ENCODE data around the gene RGPD4.
"Not testable (repeated sequence)": the region's sequence is repeated elsewhere in the genome, so short reads cannot be mapped to it uniquely, and the experiment has no call there.

RGPD4 gene

GRCh38 chr2:107826749-107827148 lies at the start of gene RGPD4:
RGPD4 (plus strand) TSS chr2:107826892; CDS start chr2:107827014, 122 bp downstream.
- not testable (repeated sequence) for DNase-seq (ENCODE audit: low spot score)

DNA sequence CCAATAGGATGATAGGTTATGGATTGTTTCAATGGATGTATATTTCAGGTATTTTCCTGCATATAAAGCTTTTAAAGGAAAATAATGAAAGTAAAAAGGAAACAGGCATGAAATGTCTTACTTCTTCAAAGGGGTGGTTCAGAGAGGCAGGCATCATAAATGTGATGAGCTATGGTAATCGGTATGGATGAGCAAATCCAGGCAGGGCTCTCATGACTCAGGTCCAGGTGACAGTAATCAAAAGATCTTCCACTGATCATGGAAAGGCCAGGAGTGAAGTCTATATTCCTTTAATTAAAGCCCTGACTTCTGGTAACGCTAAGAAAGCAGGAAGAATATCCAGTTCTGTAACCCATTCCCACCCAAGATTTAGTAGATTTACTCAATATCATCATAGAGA lies 48.7 kb upstream of the RGPD4 start:
- no peak for DNase-seq (ENCODE audit: low spot score)

DNA sequence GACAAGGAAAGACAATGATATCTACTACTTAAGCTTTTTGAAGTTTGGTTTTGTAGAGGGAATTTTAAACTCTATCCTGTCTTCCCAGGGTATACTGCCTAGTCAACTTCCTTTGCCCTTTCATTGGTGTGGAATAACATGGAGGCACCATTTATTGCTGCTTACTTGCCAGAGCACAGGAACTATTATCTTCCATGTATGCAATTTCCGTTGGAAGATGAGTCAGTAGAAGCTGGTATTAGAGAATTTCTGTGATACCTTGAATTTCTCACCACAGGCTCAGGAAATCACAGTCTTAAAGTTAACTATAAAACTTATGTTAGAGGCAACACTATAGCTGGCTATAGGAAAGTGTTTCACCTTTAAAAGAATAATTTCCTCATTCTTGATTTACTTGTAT lies 40.9 kb upstream of the RGPD4 start:
- no peak for DNase-seq (ENCODE audit: low spot score)

DNA sequence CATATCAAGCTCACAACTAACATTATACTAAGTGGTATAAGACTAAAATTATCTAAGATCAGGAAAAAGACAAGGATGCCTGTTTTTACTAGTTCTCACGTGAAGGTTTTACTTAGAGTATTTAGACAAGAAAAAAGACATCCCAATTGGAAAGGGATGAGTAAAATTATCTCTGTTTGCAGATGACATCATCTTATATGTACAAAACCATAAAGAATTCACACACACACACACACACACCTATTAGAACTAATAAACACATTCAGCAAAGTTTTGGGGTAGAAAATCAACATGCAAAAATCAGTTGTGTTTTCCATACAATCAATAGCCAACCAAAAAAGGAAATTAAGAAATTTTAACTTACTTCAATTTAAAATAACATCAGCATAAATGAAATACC lies 35.9 kb upstream of the RGPD4 start:
- no peak for DNase-seq (ENCODE audit: low spot score)

GRCh38 chr2:107801498-107801897 lies 25.2 kb upstream of the RGPD4 start:
- DNase-seq (ENCODE audit: low spot score) = no peak

DNA sequence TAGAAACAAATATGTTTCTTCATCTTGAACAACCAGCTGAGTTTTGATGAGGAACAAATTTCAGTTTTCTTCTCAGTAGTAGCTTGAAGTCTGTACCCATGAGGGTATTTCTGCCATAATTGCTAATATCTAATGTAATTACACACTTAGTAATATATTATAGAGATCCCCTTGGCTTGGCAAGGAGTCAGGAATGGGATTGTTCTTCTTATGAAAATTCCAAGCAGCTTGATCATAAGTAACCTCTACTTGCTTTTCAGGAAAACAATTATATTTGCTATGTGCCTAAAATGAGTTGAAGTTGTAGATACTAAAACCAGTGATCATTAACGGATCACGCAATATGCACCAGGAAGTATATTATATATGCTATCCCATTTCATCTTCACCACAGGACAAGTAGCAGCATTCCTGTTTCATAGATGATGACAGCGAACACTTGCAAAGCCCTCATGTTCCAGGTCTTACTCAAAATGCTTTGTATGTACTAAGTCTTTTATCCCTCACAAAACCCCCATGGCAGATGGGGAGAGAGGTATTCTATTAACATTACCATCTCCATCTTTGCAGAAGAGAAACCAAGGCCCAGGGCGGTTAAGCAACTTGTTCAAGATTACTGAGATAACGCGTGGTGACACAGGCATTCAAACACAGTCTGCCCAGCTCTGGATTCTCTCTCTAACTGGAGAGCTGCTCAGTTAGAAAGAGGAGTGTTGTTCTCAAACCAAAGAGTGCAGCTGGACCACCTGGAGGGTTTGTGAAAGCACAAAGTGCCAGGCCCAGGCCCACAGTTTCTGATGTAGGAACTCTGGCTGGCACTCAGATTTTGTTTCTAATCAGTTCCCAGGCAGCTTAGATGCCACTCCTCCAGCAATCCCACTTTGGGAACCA lies 21.8 kb upstream of the RGPD4 start:
- no peak for DNase-seq (ENCODE audit: low spot score)

DNA sequence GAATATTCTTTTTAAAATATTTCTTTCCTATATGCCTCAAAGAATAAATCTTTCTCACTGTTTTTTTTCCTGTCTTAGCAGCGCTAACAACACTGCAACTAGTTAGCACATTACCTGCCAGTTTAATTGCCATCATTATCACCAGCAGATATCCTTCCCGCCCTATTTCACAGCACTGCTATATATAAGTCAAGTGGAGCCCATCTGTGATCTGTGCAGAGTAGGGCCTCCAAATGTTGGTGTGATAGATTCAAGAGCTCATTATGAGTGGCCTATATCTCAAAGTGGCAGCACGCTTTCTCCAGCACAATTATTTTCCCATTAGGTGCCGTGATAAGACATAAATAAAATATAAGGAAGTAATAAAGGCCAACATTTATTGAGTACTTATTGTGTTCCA lies 19.8 kb upstream of the RGPD4 start:
- no peak for DNase-seq (ENCODE audit: low spot score)

DNA sequence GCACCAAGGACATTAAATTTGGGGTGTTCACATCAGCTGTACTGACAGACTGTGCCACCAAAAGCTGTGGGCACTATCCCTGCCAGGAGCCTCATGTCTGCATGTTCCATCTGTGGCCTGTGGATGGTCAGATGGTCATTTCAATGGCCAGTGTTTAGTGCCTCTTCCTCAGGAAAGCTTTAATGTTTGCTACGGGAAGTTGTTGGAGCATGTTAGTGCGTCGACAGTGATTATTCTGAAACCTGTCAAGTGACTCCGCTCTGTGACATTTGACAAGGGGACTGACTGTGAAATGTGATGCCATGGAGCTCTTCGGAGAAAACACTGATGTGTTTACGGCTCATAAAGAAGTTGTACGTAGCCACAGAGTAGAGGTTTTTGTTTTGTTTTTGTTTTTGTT lies 18.7 kb upstream of the RGPD4 start:
- DNase-seq (ENCODE audit: low spot score) = no peak

DNA sequence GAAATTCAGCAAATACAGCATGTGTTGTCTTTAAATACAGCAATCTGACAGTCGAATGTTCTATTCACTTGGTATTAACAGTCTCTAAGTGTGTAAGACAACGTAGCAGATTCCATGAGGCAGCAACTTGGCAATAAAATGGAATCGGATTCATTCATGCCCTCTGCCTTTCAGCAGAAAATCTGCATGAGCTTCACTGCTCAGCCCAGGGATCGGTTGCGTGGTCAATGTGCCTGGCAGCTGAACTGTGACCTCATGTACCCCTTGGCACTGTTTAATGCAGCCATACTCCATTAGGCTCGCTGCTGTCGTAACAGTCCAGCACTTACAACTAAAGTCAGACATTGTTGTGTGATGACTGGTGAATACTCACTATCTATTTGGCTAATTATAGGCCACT lies 17.7 kb upstream of the RGPD4 start:
- no peak for DNase-seq (ENCODE audit: low spot score)

- DNase-seq (ENCODE audit: low spot score) = no peak
Measured at GRCh38 chr2:107809835-107810234, 16.9 kb upstream of the RGPD4 start.

DNA sequence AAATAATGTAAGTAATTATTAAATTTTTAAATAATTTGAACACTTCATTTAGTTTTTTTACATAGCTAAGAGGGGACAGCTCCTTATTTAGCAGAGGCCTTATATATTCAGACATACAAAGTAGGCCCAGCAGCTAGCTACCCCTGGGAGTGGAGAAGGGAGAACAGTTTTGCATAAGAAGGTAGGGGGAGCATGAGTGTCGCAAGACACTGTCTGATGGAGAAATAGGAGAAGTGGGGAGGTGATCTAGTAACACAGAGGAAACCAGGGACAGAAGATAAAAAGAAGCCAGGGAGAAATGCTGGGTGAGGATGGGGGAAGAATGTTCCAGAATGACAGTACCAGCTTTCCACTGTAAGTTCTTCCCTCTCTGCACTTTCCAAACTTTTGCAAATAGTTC lies 16.0 kb upstream of the RGPD4 start:
- no peak for DNase-seq (ENCODE audit: low spot score)

- DNase-seq (ENCODE audit: low spot score) = no peak
Measured at GRCh38 chr2:107811411-107811810, 15.3 kb upstream of the RGPD4 start.

GRCh38 chr2:107812006-107812405 lies 14.7 kb upstream of the RGPD4 start:
- DNase-seq (ENCODE audit: low spot score) = no peak

DNA sequence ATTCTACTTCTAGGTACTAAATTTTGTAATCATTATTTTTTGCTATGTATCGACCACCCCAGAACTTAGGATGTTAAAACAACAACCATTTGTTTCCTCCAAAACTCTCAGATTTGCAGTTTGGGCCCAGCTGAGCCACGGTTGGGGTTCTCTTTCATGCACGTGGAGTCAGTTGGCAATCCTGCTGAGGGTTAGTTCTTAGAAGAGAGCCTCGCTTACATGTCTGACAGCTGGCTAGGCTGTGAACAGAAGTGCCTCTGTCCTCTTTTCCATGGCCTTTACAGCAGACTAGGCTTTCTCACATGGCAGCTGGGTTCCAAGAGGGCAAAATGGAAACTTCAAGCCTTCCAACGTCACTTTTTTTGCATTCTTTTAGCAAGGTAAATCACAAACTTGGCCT lies 9.3 kb upstream of the RGPD4 start:
- DNase-seq (ENCODE audit: low spot score) = no peak

- DNase-seq (ENCODE audit: low spot score) = no peak
Measured at GRCh38 chr2:107822302-107822701, 4.4 kb upstream of the RGPD4 start.

GRCh38 chr2:107824451-107825205 lies 2.1 kb upstream of the RGPD4 start:
- DNase-seq (ENCODE audit: low spot score) = no peak

DNA sequence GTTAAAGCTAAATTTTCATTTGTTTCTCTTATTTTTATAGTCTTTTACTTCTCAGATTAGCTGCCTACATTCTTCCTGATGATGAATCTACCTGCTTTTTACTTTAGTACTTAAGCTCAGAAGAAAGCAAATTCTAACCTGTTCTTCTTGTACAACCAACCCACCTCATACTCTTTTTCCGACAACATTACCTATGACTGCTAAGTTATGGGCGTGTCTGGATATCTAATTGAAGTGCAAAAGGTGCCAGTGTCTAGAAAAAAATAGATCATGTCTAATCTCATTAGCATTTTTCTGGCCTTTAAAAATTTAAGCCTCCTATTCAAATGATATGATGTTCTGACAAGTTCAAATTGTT lies 1.5 kb upstream of the RGPD4 start:
- no peak for DNase-seq (ENCODE audit: low spot score)

DNA sequence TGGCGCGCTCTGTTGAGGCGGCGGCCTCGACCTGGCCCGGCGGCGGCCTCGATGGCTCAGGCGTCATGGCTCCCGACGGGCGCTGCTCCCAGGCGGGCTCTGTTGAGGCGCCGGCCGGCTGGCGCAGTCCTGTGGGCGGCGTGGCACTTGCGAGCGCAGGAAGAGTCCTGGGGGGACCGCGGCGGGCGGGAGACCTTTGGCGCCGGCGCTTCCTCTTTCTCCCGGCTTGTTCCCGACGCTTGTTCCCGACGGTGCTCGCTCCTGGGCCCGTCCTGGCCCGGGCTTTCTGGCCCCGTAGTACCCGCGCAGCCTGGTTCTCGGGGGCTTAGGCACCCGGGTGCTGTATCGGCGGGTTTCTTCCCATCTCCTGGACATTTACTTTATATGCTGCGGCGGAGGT lies 2.8 kb downstream of the RGPD4 start:
- DNase-seq (ENCODE audit: low spot score) = not testable (repeated sequence)

DNA sequence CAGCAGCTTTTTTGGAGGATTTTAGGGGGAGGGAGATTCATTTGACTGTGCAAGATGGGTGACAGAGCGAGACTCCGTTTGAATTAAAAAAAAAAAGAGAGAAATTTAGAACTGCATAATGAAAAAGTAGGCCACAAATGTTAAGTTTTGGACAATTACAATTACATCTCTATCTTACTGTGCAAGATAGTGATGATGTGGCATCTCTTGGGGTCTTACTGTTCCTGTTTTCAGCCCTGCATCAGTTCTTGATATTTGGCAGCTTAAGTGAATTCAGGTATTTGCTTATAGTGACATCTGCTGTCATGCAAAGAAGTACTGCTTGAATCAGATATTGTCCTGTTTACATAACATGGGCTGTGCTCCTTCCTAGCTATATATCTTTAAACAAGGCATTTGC lies 6.5 kb downstream of the RGPD4 start:
- DNase-seq (ENCODE audit: low spot score) = not testable (repeated sequence)

GRCh38 chr2:107833618-107834017 lies 6.9 kb downstream of the RGPD4 start:
- not testable (repeated sequence) for DNase-seq (ENCODE audit: low spot score)

- DNase-seq (ENCODE audit: low spot score) = not testable (repeated sequence)
Measured at GRCh38 chr2:107916121-107916520, 89.4 kb downstream of the RGPD4 start.

DNA sequence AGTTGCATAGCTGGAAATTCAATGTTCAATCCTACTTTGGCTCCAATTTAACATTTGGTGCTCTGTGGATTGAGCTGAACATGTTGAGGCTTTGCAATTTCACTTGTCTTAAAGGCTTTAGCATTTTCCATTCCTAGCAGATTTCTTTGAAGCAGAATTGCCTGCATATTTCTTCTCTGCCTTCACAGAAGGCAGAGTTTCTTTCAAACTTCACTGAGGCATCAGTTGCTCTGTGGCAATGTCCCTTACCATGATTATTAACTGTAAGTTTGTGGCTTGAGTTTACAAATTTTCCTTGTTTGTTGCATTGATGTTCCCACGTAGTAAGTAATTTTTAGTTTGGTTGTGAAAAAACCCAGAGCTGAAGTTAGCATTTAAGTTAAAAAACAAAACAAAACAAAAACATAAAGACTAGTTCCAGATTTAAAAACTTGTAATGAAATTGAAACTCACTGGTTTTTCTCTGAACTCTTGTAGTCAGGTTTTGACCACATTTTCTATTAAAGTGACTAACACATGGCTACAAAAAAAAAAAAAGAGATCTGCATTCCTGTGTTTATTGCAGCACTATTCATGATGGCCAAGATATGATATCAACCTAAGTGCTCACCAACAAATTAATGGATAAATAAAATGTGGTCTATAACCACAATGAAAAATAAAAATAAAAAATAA lies 90.1 kb downstream of the RGPD4 start:
- not testable (repeated sequence) for DNase-seq (ENCODE audit: low spot score)

- no peak for DNase-seq (ENCODE audit: low spot score)
Measured at GRCh38 chr2:107927034-107927534, 100.4 kb downstream of the RGPD4 start.

Data from CD4-positive, alpha-beta T cell treated with Interleukin-2 at 100 ng/mL for 4 hours (primary cell).